Activated CD4-positive, alpha-beta T cell treated with anti-CD3 and anti-CD28 coated beads, Interleukin-2, Interleukin-4, amounts not matched to agents 100 ng/mL and 50 ng/mL, durations not matched to agents 16 hours and 8 hours (primary cell): Measurements from ENCODE around the gene LRRC46.

Source experiments
- DNase-seq: peaks from one replicate; pipeline ENCODE4 v3.0.0-alpha.2; 2020; ENCODE audit warnings: low spot score

The LRRC46 gene

GRCh38 chr17:47810200-47810821, 21.2 kb upstream of the LRRC46 start:
- peak; percentile 70 for DNase-seq

DNA sequence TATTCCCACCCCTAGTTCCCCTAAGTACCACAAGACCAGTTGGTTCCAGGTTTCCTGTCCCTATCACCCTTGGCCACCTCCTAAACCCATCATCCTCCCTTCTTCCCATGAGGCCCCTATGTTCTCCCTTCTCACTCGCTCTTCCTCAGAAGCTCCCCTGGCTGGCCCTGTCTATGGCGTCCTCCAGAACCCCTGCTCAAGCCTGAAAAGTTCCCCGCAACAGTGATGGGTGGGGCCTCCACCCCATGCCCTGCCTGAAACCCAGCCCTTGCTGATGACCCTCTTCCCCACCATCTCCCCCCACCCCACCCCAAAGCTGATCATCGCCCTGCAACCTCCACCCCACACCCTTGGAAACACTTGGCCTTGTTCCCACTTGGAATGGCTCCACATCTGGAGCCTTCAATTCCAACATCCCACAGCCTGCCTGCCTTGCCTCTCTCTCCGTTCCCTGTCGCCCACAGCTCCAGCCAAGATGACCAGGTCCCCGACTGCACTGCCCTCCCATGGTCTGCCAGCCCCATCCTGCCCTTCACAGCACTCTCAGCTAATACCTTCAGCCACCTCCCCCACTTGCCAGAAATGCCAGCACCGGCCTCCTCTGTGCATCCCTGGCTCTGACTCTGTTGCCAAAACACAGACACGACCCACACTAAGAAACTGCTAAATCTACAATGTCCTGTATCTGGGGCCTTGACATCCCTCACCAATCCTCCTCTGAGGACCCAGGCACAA, 20.4 kb upstream of the LRRC46 start:
- no peak for DNase-seq

GRCh38 chr17:47811709-47812108, 19.8 kb upstream of the LRRC46 start:
- no peak for DNase-seq

- DNase-seq: no peak
Observed at GRCh38 chr17:47812146-47812920, 19.1 kb upstream of the LRRC46 start.

GRCh38 chr17:47813077-47813476, 18.4 kb upstream of the LRRC46 start:
- no peak for DNase-seq

- DNase-seq: no peak
Observed at GRCh38 chr17:47813512-47814031, 17.9 kb upstream of the LRRC46 start.

GRCh38 chr17:47815106-47815918, 16.2 kb upstream of the LRRC46 start:
- no peak for DNase-seq

DNA sequence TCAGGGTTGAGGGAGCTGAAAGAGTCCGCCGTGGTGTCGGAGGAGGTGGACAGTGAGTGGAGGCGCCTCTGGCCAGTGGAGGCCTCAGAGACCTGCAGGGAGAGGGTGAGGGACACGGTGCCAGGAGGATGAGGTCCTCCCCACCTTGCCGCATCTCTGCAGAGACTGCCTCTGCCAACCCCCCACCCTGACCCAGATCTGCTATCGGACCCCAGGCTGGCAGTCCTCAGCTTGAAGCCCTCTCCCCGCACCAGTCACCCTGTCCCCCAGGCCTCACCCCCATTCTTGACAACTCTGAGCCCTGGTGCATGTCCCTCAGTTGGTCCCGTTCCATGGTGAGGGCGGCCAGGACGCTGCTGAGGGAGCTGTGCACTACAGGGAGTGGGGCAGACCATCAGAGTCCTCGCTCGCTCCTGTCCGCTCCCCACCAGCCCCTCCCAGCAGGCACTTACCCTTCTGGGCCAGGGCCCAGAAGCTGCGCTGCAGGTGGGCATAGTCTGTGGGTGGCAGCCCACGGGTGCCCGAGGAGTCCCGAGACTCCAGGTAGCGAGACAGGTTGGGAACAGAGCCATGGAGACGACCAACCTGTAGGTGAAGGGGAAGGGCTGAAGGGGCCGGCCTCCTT, 15.2 kb upstream of the LRRC46 start:
- DNase-seq: no peak

- DNase-seq: no peak
Observed at GRCh38 chr17:47816947-47817346, 14.5 kb upstream of the LRRC46 start.

DNA sequence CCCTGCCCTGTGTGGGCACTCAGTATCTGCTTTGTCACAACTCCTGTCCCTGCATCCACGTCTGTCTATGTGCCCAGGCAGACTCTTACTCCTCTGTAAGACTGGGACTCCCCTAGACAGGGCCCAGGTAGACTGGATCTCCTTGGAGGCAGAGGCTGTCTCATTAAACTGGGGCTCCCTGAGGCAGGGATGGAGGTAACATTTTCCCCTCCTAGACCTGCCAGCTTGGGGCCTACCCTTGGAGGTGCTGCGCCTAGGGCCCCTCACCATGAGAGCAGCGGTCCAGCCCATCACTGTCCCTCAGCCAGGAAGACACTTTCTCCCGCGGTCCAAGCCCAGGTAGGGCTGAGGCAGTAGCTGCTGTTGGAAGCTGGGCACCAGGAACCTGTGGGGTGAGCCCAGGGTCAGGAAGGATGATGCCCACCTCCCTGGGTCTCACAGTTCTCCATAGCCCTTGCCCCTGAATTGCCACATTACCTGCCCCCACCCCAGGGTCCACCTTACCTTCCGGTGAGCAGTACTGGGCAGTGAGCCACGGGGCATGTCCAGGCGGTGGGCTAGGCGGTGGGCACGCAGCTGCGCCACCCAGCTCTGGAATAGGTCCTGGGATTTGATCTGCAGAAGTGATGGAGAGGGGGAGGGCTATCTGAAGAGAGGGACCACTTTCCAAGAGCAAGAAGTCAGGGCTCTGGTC, 13.3 kb upstream of the LRRC46 start:
- no peak for DNase-seq

GRCh38 chr17:47819475-47819874, 12.0 kb upstream of the LRRC46 start:
- no peak for DNase-seq

GRCh38 chr17:47820033-47820789, 11.3 kb upstream of the LRRC46 start:
- no peak for DNase-seq

DNA sequence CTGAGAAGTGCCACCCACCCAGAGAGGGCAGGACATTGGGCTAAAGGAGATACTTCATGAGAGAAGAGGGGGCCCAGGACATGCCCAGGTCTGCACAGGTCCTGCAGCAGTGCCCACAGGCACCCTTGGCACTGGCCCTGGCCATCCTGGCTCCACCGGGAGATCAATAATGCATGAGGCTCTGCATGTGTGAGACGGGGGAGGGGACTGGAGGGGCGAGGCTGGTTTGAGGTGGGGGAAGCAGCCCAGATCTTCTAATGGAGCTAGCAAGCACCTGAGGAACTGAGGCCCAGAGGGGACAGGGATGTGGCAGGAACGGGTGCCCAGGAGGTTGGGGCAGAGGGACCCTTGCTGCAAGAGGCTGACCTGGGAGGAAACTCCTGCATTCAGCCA, 10.4 kb upstream of the LRRC46 start:
- no peak for DNase-seq

DNA sequence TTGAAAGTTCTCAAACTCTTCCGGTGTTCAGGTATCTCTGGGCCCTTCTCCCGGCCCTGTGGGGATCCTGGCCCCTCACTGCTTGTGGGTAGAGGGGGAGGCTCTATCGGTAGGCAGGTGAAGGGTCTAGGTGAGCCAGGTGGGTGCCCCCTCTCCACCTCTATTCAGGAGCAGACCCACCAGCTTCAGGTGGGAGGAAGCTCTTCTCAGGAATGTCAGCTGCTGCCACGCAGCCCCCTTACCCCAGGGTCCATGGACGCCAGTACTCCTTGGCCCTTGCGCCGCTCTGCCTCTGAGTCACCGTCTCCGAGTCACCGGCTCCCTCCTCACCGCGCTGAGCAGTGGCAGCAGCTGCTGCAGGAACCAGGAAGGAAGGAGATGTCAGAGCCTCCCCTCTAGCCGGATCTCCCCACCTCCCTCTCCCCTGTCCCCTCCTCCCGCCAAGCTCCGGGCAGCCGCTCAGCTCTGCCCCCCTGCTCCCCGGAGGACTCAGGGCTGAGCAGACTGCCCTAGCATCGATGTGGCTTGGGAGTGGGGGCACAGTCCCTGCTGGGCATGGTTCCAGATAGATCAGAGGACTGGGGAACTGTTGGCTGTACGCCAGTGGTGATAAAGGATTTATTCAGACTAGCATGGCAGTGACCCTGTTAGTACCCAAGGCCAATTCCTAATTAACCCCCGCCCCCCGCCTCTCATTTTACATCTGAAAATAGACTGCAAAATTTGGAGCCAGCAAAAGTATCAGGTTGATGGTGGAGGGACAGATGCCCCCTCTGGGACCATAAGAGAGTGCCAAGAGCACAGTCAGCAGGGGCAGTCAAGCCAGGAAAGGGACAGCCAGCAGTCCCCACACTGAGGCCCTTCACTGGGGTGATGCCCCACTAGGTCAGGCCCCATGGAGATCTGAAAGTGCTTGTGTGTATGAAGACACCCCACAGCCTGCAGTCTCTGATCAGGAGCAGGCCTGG, 9.8 kb upstream of the LRRC46 start, which contains the start of gene OSBPL7:
Gene OSBPL7, minus strand, starts transcription at position 371 of the 968 bp plus-strand sequence. CDS start 1,516 bp downstream, outside the sequence.
- DNase-seq: peak; percentile 77

DNA sequence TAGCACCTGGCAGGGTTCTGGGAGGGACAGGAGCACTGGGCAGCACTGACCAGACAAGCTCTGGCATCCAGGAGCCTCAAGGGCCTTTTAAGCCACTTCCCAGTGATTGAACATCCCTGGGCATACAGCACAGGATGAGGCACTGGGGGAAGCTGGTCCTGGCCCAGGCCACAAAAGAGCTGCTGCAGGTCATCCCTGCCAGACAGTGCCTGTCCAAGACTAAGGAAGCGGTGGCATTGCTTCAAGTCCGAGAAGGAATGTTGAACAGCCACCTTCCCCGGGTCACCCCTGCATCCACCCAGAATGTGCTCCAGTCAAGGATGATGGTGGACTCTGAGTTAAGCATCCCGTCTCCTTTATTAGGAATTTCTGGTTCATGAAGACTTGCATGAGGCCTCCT, 8.7 kb upstream of the LRRC46 start:
- no peak for DNase-seq

DNA sequence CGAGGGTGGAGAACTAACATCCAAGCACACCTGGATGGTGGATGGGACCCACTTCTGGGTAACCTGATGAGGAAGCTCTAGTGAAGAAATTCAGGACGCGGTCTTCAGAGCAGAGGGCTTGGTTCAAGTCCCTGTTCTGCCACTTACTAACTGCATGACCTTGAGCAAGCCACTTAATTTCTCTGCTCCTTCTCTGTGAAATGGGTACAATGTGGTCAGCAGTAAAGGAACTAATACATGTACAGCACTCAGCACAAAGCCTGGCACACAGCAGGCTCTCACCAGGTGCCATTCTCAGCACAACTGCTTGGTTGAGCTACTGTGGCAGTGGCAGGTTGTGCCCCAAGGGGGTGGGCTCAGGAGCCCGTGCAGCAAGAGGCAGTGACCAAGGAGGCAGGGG, 8.0 kb upstream of the LRRC46 start:
- no peak for DNase-seq

GRCh38 chr17:47829870-47830269, 1.6 kb upstream of the LRRC46 start:
- peak; percentile 71 for DNase-seq

DNA sequence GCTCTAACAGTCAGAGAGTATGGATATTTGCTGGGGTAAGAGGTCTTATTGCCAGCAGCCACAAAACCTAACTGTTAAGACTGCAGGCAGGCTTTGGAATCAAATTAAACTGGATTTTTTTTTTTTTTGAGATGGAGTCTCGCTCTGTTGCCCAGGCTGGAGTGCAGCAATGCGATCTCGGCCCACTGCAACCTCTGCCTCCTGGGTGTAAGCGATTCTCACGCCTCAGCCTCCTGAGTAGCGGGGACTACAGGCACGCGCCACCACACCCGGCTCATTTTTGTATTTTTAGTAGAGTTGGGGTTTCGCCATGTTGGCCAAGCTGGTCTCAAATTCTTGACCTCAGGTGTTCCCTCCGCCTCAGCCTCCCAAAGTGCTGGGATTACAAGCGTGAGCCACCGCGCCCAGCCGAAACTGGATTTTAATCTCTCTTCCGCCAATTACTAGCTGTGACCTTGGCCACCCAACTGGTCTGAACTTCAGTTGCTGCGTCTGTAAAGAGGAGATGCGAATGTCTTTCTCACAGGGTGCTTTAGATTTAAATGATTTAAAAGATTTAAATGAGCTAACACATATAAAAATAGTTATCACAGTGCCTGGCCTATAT, 971 bp upstream of the LRRC46 start:
- no peak for DNase-seq
